Nephron (organoid): ENCODE data around the gene UQCR10.

ENCODE experiments used
- H3K27ac Mint-ChIP-seq, 3 experiments: 2 replicates each; pipeline ENCODE4 v1.8.0; 2020; ENCODE audit warnings: mixed read lengths in 3 of 3, mild to moderate bottlenecking in 2 of 3, moderate library complexity in 1 of 3
- H3K27me3 Mint-ChIP-seq: 2 replicates; pipeline ENCODE4 v1.8.0; 2021; ENCODE audit warnings: low read depth, mild to moderate bottlenecking, moderate library complexity, mixed read lengths
- H3K36me3 Mint-ChIP-seq: 2 replicates; pipeline ENCODE4 v1.8.0; 2020; ENCODE audit warnings: low read depth, mixed read lengths
- H3K4me1 Mint-ChIP-seq: 2 replicates; pipeline ENCODE4 v1.8.0; 2020; ENCODE audit warnings: mixed read lengths
- H3K4me3 Mint-ChIP-seq, 3 experiments: 2 replicates each; pipeline ENCODE4 v1.8.0; 2020; ENCODE audit warnings: mild to moderate bottlenecking in 3 of 3, mixed read lengths in 3 of 3, moderate library complexity in 2 of 3
- H3K9me3 Mint-ChIP-seq: 2 replicates; pipeline ENCODE4 v1.8.0; 2020; ENCODE audit warnings: mixed read lengths
- TF ChIP-seq, protein P1 (sequence below), 3 experiments: fragments of 200-600 bp; sonication (generic); IDR thresholded peaks; one replicate each; pipeline ENCODE4 v1.5.0; 2021; ENCODE audit warnings: antibody characterized with exemption in 3 of 3; ENCODE audit not compliant: unreplicated experiment in 3 of 3

UQCR10 gene

GRCh38 chr22:29773233-29773632 lies 6.1 kb downstream of the UQCR10 start:
- Mint-ChIP-seq H3K27ac (no peak overlapping the region), H3K4me1 (peaks cover 3% of the 10 kb centered on the region), H3K9me3 (no peaks in the 10 kb centered on the region), H3K27me3 (no peaks in the 10 kb centered on the region), H3K36me3 (peaks cover 20% of the 10 kb centered on the region), H3K4me3 (no peak overlapping the region)
- TF ChIP-seq, protein P1, sequence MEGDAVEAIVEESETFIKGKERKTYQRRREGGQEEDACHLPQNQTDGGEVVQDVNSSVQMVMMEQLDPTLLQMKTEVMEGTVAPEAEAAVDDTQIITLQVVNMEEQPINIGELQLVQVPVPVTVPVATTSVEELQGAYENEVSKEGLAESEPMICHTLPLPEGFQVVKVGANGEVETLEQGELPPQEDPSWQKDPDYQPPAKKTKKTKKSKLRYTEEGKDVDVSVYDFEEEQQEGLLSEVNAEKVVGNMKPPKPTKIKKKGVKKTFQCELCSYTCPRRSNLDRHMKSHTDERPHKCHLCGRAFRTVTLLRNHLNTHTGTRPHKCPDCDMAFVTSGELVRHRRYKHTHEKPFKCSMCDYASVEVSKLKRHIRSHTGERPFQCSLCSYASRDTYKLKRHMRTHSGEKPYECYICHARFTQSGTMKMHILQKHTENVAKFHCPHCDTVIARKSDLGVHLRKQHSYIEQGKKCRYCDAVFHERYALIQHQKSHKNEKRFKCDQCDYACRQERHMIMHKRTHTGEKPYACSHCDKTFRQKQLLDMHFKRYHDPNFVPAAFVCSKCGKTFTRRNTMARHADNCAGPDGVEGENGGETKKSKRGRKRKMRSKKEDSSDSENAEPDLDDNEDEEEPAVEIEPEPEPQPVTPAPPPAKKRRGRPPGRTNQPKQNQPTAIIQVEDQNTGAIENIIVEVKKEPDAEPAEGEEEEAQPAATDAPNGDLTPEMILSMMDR (IDR thresholded peaks at IDR 0.05; ENCODE audit: unreplicated experiment in 3 of 3), result no peak

DNA sequence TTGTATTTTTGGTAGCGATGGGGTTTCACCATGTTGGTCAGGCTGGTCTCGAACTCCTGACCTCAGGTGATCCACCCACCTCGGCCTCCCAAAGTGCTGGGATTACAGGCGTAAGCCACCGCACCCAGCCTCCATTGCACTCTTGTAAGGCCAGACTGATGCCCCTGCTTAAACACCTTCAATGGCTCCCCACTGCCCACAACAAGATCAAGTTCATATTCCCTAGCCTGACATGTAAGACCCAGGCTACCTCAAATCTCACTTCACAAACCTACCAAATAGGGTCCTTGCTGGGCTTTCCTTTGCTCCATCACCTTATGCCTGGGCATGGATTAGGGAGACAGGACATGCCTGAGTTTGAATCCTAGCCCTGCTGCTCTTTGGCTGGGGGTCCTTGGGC lies 13.1 kb downstream of the UQCR10 start:
- H3K36me3 Mint-ChIP-seq, result no peaks in the 10 kb centered on the region
- H3K4me1 Mint-ChIP-seq, result peaks cover 24% of the 10 kb centered on the region
- H3K27me3 Mint-ChIP-seq, result no peaks in the 10 kb centered on the region
- H3K4me3 Mint-ChIP-seq, result no peak overlapping the region
- H3K9me3 Mint-ChIP-seq, result no peaks in the 10 kb centered on the region
- peak overlapping the region; percentile 16 to 86 (median 85) for H3K27ac Mint-ChIP-seq
- TF ChIP-seq, protein P1 (IDR thresholded peaks at IDR 0.05; ENCODE audit: unreplicated experiment in 3 of 3), result no peak

- no peaks in the 10 kb centered on the region for H3K27me3 Mint-ChIP-seq
- H3K4me3 Mint-ChIP-seq, result peak overlapping the region in 1 of 3 experiments; percentile 0
- TF ChIP-seq, protein P1 (IDR thresholded peaks at IDR 0.05; ENCODE audit: unreplicated experiment in 3 of 3), result no peak
- H3K27ac Mint-ChIP-seq, result peak overlapping the region; percentile 71 to 86 (median 85)
- peaks cover 28% of the 10 kb centered on the region for H3K4me1 Mint-ChIP-seq
- H3K36me3 Mint-ChIP-seq, result no peaks in the 10 kb centered on the region
- H3K9me3 Mint-ChIP-seq, result no peaks in the 10 kb centered on the region
Observed at GRCh38 chr22:29780748-29781676, 13.8 kb downstream of the UQCR10 start.

DNA sequence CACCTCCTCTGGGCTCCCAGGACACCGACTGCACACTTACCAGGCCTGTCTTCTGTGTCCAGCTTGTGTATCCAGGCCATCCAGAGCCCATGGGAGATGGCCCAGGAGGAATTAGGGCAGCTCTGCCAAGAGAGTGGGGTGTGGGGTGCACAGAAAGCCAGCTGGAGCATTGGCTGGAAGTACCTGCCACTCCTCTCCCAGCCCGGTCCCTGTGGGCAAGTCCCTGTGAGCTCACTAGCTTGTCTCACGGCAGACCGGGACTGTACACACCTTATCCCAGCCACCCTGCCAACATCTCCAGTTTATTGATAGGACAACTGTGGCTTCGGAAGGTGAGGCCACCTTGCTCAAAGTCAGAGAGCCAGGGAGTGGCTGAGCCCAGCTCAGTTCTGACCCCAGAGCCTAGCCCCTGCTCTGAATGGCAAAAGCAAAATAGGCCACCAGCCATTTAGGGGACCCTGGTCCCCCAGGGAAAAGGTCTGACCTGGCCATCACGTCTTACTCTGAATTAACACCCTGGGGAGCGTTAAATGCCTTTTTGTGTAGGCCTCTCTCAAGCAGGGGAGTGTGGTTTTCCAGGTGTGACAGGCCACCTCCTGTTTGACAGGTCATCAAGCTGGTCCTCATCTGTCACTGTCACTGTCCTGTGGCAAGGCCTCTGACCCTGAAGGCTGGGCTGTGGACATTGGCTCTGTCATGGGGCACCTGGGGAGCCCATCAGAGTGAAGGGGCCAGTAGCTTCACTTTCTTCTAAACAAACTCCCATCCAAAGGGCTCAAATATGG lies 15.1 kb downstream of the UQCR10 start:
- Mint-ChIP-seq H3K36me3 (peaks cover under 1% of the 10 kb centered on the region), H3K27me3 (no peaks in the 10 kb centered on the region), H3K4me3 (no peak overlapping the region), H3K9me3 (no peaks in the 10 kb centered on the region), H3K4me1 (peaks cover 31% of the 10 kb centered on the region), H3K27ac (no peak overlapping the region)
- TF ChIP-seq, protein P1 (IDR thresholded peaks at IDR 0.05; ENCODE audit: unreplicated experiment in 3 of 3), result no peak

GRCh38 chr22:29784451-29785361 lies 17.5 kb downstream of the UQCR10 start:
- TF ChIP-seq, protein P1 (IDR thresholded peaks at IDR 0.05; ENCODE audit: unreplicated experiment in 3 of 3), result no peak
- H3K27me3 Mint-ChIP-seq, result no peaks in the 10 kb centered on the region
- H3K9me3 Mint-ChIP-seq, result no peaks in the 10 kb centered on the region
- H3K4me3 Mint-ChIP-seq, result peak overlapping the region in 1 of 3 experiments; percentile 5
- peaks cover 25% of the 10 kb centered on the region for H3K4me1 Mint-ChIP-seq
- peaks cover 21% of the 10 kb centered on the region for H3K36me3 Mint-ChIP-seq
- H3K27ac Mint-ChIP-seq, result peak overlapping the region; percentile 29 to 91 (median 80)
